ENCODE results near the gene SLC38A10. TPM values are rescaled to one million over a fixed set of nuclear protein-coding genes. Genes with fewer than 3 reads are reported as not detected.

SLC38A10 gene
- total RNA-seq, 1 experiment from 2014 or later, result 43.8 TPM

- Histone ChIP-seq H3T11ph (ENCODE audit: low read length) (no peak overlapping the region), H2BK20ac (ENCODE audit: low read depth, low read length, poor library complexity, severe bottlenecking) (no peak overlapping the region), H3K23ac (ENCODE audit: insufficient read length, low read depth, low read length) (no peak overlapping the region), H2BK5ac (ENCODE audit: insufficient read length, low read length) (no peak overlapping the region), H4K5ac (ENCODE audit: insufficient read length, low read depth, low read length) (no peak overlapping the region), H3K14ac (ENCODE audit: insufficient read depth, low read length) (no peak overlapping the region; the same call in 1 of the 2 replicates), H3K4ac (ENCODE audit: low read depth, low read length) (no peak overlapping the region), H3K4me1 (ENCODE audit: insufficient read depth, low read length) (no peaks in the 10 kb centered on the region), H2BK12ac (ENCODE audit: insufficient read length, low read depth, low read length) (no peak overlapping the region), H3K9me3 (ENCODE audit: control insufficient read depth, low read depth, low read length) (no peaks in the 10 kb centered on the region), H3K79me2 (ENCODE audit: insufficient read depth, low read length) (no peaks in the 10 kb centered on the region), H3K4me2 (ENCODE audit: insufficient read depth, insufficient read length, low read length) (no peak overlapping the region), H4K20me1 (ENCODE audit: control insufficient read depth, insufficient read depth, insufficient read length) (no peaks in the 10 kb centered on the region), H3K18ac (ENCODE audit: insufficient read length, low read depth, low read length) (no peak overlapping the region), H3K27ac (ENCODE audit: insufficient read length, low read depth, low read length) (no peak overlapping the region), H3K9ac (ENCODE audit: extremely low read depth, insufficient read length, low read length) (no peak overlapping the region), H4K8ac (replicated peaks; ENCODE audit: insufficient read length, low read depth, low read length) (no peak overlapping the region), H3K56ac (ENCODE audit: insufficient read length, low read depth, low read length) (no peak overlapping the region), H3K79me1 (ENCODE audit: insufficient read depth, low read depth, low read length, poor library complexity, severe bottlenecking) (no peaks in the 10 kb centered on the region), H2AFZ (ENCODE audit: low read length) (no peak overlapping the region), H3K27me3 (ENCODE audit: insufficient read depth, low read length) (no peaks in the 10 kb centered on the region), H2BK15ac (ENCODE audit: low read depth, low read length) (no peak overlapping the region), H4K91ac (ENCODE audit: insufficient read length, low read depth, low read length) (no peak overlapping the region), H3K23me2 (ENCODE audit: insufficient read length, low read depth, low read length, poor library complexity, severe bottlenecking) (no peaks in the 10 kb centered on the region), H2AK5ac (ENCODE audit: insufficient read length, low read length) (no peak overlapping the region), H2BK120ac (ENCODE audit: low read depth, low read length, poor library complexity, severe bottlenecking) (no peak overlapping the region)
- WGBS (ENCODE audit: extremely low coverage, insufficient read length, low lambda C conversion rate), result no CpG with 5 or more reads among the region's 14 CpGs
- no peak for TF ChIP-seq CTCF (conservative IDR thresholded peaks at IDR 0.05)
- Mint-ChIP-seq H3K27me3 (ENCODE audit: low read depth) (peaks cover 6% of the 10 kb centered on the region), H3K4me1 (peaks cover 13 to 20% of the 10 kb centered on the region in 2 experiments), H3K27ac (no peak overlapping the region), H3K4me3 (no peak overlapping the region), H3K9me3 (no peaks in the 10 kb centered on the region), H3K36me3 (ENCODE audit: insufficient read depth in 1 of 3, low read depth in 3 of 3) (no peaks in the 10 kb centered on the region)
- no peak for DNase-seq
These were observed 30.7 kb upstream of the SLC38A10 start for GRCh38 chr17:81325714-81326358.

Data from H9 (cell line).